Measurements from ENCODE around the gene APOF. TPM values are rescaled to one million over a fixed set of nuclear protein-coding genes. Genes with fewer than 3 reads are reported as not detected.

The APOF gene
- total RNA-seq, 4 donors from 2014 or later = 0.27 TPM; not detected in 3

DNA sequence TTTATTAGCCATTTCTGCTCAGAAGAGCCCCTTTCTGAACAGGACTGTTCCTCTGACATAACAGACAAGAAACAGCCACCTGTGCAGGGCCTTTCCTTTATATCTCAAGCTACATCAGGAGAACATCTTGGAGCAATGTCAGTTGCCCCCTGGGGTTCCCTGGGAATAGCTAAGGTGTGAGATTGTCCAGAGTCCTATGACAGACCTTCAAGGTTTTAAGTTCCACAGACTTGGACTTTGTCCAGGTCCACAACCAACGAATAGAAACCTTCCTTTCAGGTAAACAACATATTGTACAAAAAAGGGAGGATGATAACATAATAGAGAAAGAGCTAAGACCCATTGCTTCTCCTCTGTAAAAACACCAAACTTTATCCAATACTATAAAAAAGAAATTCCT lies 21.0 kb downstream of the APOF start:
- Histone ChIP-seq H3K4me3 (no peak overlapping the region), H3K27ac (no peak overlapping the region), H3K36me3 (peaks cover 0 to 36% of the 10 kb centered on the region in 2 donors), H3K9me3 (no peaks in the 10 kb centered on the region), H3K27me3 (no peaks in the 10 kb centered on the region), H3K4me1 (no peaks in the 10 kb centered on the region)
- TF ChIP-seq, protein P1, sequence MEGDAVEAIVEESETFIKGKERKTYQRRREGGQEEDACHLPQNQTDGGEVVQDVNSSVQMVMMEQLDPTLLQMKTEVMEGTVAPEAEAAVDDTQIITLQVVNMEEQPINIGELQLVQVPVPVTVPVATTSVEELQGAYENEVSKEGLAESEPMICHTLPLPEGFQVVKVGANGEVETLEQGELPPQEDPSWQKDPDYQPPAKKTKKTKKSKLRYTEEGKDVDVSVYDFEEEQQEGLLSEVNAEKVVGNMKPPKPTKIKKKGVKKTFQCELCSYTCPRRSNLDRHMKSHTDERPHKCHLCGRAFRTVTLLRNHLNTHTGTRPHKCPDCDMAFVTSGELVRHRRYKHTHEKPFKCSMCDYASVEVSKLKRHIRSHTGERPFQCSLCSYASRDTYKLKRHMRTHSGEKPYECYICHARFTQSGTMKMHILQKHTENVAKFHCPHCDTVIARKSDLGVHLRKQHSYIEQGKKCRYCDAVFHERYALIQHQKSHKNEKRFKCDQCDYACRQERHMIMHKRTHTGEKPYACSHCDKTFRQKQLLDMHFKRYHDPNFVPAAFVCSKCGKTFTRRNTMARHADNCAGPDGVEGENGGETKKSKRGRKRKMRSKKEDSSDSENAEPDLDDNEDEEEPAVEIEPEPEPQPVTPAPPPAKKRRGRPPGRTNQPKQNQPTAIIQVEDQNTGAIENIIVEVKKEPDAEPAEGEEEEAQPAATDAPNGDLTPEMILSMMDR (IDR thresholded peaks at IDR 0.05 in 4 of 5, conservative IDR thresholded peaks at IDR 0.05 in 1 of 5) = no peak
- no peak for TF ChIP-seq POLR2A (IDR thresholded peaks at IDR 0.05)
- intact Hi-C loops (cut with DNase I; ENCODE audit: low total_unique reads) = no loop called here
- DNase-seq = no peak
- in situ Hi-C loops (cut with MboI; ENCODE audit: low sequenced_read_pairs in 4 of 4) = no loop called here
- no peak for ATAC-seq

DNA sequence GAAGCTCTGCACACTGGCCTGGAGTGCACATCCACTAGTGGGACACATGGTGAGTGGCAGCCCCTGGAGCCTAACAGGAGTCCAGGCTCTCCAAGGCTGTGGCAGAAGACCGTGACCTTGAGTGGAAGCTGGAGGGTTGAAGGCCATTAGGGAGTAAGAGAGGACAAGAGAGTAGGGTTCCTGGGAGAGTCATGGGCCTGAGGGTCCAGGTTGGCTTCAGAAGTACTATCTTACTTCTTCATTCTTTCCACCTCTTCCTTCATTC lies 23.6 kb downstream of the APOF start:
- no peaks in the 10 kb centered on the region for H3K27me3 ChIP-seq
- H3K36me3 ChIP-seq = peaks cover 0 to 19% of the 10 kb centered on the region in 2 donors
- in situ Hi-C loops (cut with MboI; ENCODE audit: low sequenced_read_pairs in 4 of 4) (no loop called here), intact Hi-C loops (cut with DNase I; ENCODE audit: low total_unique reads) (no loop called here)
- ATAC-seq (no peak), DNase-seq (no peak)
- H3K4me3 ChIP-seq = no peak overlapping the region
- no peaks in the 10 kb centered on the region for H3K9me3 ChIP-seq
- no peak overlapping the region for H3K27ac ChIP-seq
- H3K4me1 ChIP-seq = peaks cover 4 to 5% of the 10 kb centered on the region in 2 donors
- TF ChIP-seq, protein P1 (IDR thresholded peaks at IDR 0.05 in 4 of 5, conservative IDR thresholded peaks at IDR 0.05 in 1 of 5) = no peak
- TF ChIP-seq POLR2A (IDR thresholded peaks at IDR 0.05) = no peak

DNA sequence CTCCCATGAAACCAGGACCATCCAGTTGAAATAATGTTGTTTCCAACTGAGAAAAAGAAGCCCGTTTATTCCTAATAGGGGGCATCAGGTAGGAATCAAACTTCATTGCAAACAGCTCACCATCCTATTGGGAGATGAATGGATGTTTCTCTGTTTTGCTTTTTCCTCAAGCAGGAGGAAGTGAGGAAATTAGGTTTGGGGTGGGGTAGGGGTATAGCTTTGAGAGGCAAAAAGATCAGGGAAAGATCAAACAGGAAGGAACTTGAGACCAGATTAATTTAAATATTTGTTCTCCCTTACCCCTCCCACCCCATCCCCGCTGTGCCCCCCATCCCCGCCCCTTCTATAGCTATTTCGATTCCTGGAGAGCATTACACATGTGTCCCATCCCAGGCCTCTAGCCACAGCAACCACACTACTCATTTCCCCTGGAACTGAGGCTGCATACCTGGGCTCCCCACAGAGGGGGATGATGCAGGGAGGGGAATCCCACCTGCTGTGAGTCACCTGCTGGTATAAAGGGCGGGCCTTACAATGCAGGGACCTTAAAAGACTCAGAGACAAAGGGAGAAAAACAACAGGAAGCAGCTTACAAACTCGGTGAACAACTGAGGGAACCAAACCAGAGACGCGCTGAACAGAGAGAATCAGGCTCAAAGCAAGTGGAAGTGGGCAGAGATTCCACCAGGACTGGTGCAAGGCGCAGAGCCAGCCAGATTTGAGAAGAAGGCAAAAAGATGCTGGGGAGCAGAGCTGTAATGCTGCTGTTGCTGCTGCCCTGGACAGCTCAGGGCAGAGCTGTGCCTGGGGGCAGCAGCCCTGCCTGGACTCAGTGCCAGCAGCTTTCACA lies 24.1 kb downstream of the APOF start, which contains the start of gene IL23A:
IL23A (plus strand) TSS at position 577 of the 850 bp plus-strand sequence; CDS start at position 738, 161 bp downstream.
- Histone ChIP-seq H3K9me3 (no peaks in the 10 kb centered on the region), H3K27ac (no peak within 1 kb of the TSS), H3K27me3 (no peaks in the 10 kb centered on the region), H3K36me3 (peaks cover 0 to 14% of the 10 kb centered on the region in 2 donors), H3K4me3 (no peak within 1 kb of the TSS), H3K4me1 (peaks cover 4 to 5% of the 10 kb centered on the region in 2 donors)
- in situ Hi-C loops (cut with MboI; ENCODE audit: low sequenced_read_pairs in 4 of 4) (no loop called here), intact Hi-C loops (cut with DNase I; ENCODE audit: low total_unique reads) (no loop called here)
- DNase-seq (no peak), ATAC-seq (no peak)
- TF ChIP-seq POLR2A (IDR thresholded peaks at IDR 0.05) = no peak
- TF ChIP-seq, protein P1 (IDR thresholded peaks at IDR 0.05 in 4 of 5, conservative IDR thresholded peaks at IDR 0.05 in 1 of 5) = no peak

DNA sequence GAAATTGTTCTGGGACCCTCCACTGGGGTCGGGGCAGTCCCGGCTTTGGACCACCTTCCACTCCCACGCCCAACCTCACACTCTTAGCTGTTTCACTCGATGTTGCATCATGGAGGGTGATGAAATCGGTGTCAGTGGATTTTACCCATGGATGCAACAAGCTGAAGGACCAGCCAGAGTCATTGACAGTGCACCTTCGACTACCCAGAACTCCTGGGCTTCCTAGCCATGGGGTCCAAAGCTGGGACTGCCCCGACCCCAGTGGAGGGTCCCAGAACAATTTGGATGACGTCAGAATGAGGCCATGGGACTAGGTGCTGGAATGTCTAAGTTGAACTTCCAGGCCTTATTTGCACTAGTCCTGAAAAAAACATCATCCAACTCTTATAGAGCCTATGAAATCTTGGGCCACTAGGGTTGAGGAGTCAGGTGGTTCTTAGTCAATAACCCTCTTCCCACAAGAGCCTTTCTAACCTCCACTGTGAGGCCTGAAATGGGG lies 24.9 kb downstream of the APOF start:
- no peak overlapping the region for H3K4me3 ChIP-seq
- no peaks in the 10 kb centered on the region for H3K9me3 ChIP-seq
- in situ Hi-C loops (cut with MboI; ENCODE audit: low sequenced_read_pairs in 4 of 4) = no loop called here
- intact Hi-C loops (cut with DNase I; ENCODE audit: low total_unique reads) = no loop called here
- TF ChIP-seq, protein P1 (IDR thresholded peaks at IDR 0.05 in 4 of 5, conservative IDR thresholded peaks at IDR 0.05 in 1 of 5) = no peak
- no peak for TF ChIP-seq POLR2A (IDR thresholded peaks at IDR 0.05)
- peaks cover 9 to 12% of the 10 kb centered on the region in 2 donors for H3K4me1 ChIP-seq
- no peak for ATAC-seq
- H3K27me3 ChIP-seq = no peaks in the 10 kb centered on the region
- H3K27ac ChIP-seq = no peak overlapping the region
- DNase-seq = no peak
- H3K36me3 ChIP-seq = peaks cover 0 to 7% of the 10 kb centered on the region in 2 donors

Measured in gastrocnemius medialis (tissue), 4 donors.